ENCODE results near the gene NDUFB10.

Gene NDUFB10

DNA sequence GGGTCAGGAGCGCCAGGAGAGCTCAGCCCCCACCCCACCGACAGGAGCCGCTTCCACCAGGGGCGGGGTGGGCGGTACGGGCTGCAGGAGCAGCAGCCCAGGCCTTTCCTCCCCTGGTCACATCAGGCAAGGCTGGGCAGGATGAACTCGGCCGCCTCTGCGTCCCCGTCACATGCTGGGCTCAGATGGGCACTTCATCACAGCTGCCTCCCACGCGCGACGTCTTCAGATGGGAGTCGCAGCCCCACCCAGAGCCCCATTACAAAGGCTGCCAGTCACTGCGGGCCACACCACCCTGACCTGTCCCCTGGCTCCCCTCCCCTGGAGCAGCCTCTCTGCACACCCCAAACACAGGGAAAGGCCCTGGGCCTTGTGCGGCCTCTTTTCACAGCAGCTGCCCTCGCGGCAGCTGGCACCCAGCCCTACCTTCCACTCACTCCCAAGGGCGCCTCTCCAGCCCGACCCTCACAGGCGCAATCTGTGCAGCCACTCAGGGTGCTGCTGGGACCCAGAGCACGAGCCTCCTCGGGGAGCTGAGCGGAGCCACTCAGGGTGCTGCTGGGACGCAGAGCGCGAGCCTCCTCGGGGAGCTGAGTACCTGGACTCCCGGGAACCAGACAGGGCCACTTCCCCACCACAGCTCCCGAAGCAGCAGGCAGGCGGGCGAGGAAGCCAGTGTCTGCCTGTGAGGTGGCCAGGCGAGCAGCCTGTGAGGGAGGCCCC, 45.6 kb downstream of the NDUFB10 start:
- no peak for DNase-seq

GRCh38 chr16:2005646-2006045, 46.3 kb downstream of the NDUFB10 start:
- no peak for DNase-seq

DNA sequence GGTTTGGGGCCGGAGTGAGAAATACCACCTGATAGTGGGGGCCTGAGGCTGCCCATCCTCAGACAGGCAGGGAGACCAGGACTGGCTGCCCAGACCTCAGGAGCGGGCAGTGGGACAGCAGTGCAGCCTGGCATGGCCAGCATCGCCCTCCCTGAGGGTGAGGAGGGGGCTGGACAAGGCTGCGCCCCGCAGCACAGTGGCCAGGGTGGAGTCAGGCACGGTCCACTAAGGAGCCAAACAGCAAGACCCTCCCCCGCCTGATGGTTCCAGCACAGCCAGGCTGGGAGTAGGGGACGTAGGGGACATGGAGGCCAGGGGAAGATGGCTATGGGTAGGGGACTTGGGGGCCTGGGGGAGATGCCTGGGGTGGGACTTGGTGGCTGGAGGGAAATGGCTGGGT, 47.0 kb downstream of the NDUFB10 start:
- no peak for DNase-seq

DNA sequence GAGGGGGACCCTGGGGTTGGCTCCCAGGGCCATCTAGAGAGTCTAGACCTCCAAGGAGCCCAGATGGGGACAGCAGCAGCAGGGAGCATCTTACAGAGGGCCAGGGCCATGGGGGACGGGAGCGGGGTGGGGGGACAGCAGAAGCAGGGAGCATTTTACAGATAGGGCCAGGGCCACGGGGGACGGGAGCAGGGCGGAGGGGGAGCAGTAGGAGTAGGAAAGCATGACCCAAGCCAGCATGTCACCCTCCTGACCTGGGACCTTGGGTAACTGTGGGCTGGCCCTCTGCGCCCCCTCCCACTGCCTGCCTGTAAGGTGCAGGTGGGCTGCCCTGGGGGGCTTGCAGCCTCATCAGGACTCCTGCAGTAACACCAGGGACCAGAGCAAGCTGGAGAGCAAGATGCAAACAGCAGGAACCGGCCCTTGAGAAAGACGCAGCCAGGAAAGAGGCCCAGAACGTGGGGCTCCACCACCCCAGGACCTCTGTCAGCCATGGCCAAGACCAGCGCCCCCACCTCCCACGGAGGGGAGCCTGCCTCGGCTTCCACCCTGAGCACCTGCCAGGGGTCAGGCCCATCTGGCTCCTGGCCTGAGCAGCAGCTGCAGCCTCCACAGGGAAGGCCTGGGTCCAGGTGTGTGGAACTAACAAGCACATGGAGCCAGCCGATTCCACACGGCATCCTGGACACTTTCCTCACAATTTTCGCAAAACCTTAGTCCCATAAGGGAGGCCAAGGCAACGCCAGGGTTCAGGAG, 47.9 kb downstream of the NDUFB10 start:
- DNase-seq: no peak

- no peak for DNase-seq
Measured at GRCh38 chr16:2008009-2008526, 48.7 kb downstream of the NDUFB10 start.

GRCh38 chr16:2008631-2009163, 49.4 kb downstream of the NDUFB10 start:
- DNase-seq: peak; percentile 68

DNA sequence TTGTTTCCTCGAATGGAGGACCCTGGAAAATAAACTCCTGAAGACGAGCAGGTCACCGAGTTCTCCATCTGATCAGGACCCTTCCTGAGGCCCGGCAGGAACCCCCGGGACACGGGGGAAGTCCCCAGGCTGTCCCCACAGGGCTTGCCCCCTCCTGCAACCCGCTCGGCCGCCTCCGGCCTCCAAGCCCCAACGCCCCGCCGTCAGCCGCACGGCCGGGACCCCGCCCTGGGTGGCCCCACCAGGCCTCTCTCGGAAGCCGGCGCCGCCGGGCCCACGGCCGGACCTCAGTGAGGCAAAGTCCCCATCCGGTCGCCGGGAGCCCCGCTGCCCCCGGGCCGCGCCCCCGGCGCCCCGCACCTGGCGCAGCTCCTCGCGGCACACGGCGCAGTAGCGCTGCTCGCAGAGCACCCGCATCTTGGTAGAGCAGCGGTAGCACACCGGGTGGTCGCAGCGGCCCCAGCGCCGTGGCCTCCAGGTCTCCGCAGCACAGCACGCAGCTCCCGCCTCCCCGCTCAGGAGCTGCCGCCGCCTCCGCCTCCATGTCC, 49.9 kb downstream of the NDUFB10 start:
- DNase-seq: no peak

DNA sequence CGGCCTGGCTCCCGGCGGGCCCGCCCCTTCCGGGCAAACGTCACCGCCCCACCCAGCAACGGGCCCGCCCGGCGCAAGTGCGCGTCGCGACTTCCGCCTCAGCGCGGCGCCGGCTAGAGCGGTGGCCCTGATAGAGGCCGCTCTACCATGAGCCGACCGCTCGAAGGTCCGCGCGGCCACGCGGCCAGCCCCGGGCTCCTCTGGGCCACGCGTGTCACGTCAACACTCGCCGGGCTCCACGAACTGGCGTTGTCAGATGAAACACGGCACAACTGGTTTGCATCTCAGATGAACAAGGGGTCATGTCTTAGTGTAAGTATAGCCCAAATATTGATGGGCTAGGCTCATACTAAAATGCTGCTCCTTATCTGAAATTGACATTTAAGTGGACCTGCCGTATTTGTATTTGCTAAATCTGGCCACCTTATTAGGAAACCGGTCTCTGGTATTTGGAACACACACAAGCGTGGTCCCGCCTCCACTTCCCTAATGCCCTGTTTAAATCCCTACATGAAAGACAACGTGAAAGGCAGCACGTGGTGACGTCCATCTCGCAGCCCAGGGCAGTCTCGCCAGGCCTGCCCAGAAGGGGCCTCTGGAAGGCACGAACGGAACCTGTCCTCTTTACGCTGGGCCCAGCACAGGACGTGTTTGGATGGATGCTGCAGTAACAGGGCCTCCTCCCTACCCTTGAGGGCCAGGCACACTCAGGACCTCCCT, 50.6 kb downstream of the NDUFB10 start, which contains the start of gene ZNF598:
Gene ZNF598 (minus strand): TSS at position 31 of the 720 bp plus-strand sequence.
- peak; percentile 85 for DNase-seq
